Stimulated activated CD4-positive, alpha-beta T cell treated with anti-CD3 and anti-CD28 coated beads, Interleukin-2, amount 100 ng/mL, for 48 hours (primary cell): ENCODE measurements around the gene PLXNA2.

Experiments
- DNase-seq, 2 donors: peaks; one replicate each; pipeline ENCODE4 v3.0.0-alpha.2; 2020

Gene PLXNA2

DNA sequence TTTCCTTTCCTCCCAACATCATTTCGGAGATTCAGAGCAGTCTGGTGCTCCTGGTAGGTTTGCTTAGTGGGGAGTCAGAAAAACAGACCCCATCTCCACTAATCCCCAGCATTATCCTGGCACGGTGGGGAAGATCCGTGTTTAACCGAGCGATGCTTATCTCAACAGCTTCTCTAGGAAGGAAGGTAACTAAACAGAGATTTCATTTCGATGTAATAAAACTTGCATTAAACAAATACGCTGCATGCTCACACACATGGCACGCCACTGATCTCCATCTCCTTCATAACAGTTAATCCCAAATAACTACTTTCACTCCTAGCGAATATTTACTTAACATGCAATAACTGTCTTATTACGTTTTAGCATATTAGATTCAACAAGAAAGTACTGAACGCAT is 188.6 kb downstream of the PLXNA2 start:
- no peak for DNase-seq

- DNase-seq: no peak
Observed at GRCh38 chr1:208054911-208055379, 189.2 kb downstream of the PLXNA2 start.

DNA sequence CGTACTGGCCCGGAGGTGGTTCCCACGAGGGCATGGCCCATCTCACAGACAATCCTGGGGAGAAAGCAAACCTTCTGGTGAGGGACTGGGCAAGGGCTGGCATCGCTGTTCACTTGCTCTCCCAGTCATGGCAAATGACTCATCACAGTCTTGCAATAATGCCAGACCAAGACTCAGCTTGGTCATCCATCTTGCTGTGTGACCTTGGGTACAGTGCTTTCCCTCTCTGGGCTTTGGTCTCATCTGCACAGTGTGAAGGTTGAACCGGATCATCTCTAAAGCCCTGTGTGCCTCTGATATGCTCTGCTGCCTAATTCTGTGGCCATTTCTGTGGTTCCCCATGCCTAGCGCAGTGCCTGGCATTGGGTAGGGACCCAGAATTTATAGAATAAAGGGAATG is 189.7 kb downstream of the PLXNA2 start:
- no peak for DNase-seq

DNA sequence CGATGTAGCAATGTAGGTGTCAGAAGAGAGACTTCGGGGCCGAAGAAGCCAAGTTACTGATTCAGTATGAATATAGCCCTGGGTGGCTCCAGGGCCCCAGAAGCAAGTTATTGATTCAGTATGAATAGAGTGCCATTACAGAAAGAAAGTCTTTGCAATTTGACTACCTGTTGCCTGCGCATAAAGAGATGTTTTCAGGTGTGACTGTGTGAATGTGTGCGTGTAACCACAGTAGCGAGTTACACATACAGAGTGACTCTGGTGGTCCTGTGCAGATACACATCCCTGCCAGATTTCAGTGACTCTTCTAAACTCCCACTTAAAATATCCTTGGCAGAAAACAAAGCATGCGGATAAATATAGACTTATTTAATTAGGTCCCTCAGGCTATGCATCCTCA is 190.5 kb downstream of the PLXNA2 start:
- no peak for DNase-seq

GRCh38 chr1:208052926-208053407 is 191.2 kb downstream of the PLXNA2 start:
- no peak for DNase-seq

GRCh38 chr1:208052135-208052534 is 192.0 kb downstream of the PLXNA2 start:
- DNase-seq: no peak

- DNase-seq: no peak
Observed at GRCh38 chr1:208051651-208052050, 192.5 kb downstream of the PLXNA2 start.

GRCh38 chr1:208048904-208049303 is 195.3 kb downstream of the PLXNA2 start:
- DNase-seq: no peak

DNA sequence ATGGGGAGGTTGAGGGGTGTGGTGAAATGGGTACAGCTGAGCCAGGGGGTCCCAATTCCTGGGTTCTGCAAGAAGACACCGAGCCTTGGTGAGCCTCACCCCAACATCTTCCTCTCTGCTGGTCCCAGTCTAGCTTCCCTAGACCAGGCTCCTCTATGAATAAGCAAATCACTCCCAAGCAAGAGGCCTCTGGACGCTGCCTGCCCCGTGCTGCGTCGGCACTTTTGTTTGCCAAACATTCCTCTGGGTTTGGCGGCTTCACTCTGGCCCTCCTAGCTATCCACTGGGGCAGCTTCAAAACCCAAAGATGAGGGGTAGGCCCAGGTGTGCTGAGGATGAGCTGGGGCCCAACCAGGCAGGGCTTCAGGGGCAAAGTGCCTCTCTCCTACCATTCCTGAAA is 196.2 kb downstream of the PLXNA2 start:
- no peak for DNase-seq

- DNase-seq: no peak
Observed at GRCh38 chr1:208047476-208047934, 196.7 kb downstream of the PLXNA2 start.

- no peak for DNase-seq
Observed at GRCh38 chr1:208045463-208046260, 198.5 kb downstream of the PLXNA2 start.

GRCh38 chr1:208044589-208045462 is 199.4 kb downstream of the PLXNA2 start:
- no peak for DNase-seq

DNA sequence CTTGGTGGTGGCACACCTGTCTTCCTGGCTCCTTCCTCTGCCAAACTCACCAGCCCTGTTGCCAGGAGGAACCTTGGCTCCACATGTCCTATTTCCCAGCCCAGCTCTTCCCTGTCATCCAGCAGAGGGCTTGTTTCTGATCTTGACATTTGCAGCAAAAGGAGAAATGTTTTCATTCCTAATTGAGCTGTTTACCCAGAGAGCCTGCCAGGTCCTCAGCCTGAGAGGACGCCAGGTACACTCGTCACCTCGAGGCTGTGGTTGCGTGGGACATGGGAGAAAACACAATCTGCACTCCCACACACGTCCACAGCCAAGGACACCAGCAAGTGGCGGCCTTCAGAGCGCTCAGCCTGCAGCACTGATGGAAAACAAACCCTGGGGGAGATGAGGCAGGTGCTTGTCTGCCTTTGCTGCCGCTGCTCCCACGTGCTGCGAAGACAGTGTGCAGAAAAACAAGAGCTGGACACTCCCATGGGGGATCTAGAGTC is 200.4 kb downstream of the PLXNA2 start:
- no peak for DNase-seq

GRCh38 chr1:208042868-208043267 is 201.3 kb downstream of the PLXNA2 start:
- no peak for DNase-seq

DNA sequence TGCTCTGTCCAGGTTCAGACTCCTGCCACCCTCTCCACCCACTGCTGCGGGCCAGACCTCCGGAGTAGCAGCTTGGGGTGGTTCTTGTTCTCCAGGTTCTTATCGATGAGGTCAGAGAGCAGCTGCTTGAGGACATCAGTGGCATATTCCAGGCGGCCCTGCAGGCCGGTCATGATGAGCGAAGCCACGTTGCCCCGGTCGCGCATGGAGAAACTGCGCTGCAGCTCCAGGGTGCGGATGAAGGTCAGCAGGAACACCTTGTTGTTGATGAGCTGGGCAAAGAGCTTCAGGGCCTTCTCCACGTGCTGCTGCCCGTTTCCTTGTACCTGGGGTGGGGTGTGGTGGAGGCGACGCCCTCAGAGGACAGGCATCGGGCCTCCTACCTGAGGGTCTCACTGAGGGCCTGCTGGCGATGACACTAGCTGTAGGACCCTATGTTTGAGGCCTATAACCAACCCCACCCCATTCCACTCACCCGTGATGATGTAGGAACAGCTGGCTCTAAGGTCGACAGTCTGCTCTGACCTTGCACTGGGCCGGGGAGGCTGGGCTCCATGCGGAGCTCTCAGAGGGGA is 202.1 kb downstream of the PLXNA2 start:
- DNase-seq: no peak

DNA sequence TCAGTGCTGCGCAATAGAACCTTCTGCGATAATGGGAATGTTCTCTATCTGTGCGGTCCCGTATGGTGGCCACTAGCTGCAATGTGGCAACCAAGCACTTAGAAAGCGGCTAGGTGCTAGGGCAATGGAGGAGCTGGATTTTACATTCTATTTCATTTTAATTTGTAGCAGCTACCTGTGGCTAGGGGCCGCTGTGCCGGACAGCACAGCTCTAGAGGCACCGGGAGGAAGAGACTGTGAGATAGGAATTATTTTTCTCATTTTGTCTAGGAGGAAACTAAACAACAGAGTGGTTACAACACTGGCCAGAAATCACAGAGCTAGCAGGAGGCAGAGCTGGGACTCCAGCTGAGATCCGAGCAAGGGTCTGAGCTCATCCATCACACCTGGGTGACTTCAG is 202.7 kb downstream of the PLXNA2 start:
- no peak for DNase-seq

- no peak for DNase-seq
Observed at GRCh38 chr1:208040821-208041297, 203.3 kb downstream of the PLXNA2 start.

GRCh38 chr1:208039536-208040332 is 204.4 kb downstream of the PLXNA2 start:
- no peak for DNase-seq

DNA sequence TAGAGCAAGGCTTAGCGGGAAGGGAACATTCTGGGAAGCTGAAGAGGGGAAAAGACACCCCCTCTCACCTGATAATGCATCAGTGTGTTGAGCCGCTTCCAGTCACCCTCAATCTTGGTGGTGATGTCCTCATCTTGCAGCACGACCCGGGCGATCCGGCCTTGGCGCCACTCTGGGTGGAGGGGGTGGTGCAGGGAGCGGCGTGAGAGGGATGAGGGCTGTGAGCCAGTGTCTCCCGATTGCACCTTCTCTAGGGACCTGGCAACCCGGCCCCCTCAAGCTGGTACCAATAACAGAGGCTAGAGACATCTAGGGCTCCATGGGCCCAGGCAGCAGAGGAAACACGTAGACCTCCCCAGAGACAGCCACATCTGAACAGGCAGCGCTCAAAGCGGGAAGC is 205.9 kb downstream of the PLXNA2 start:
- no peak for DNase-seq

DNA sequence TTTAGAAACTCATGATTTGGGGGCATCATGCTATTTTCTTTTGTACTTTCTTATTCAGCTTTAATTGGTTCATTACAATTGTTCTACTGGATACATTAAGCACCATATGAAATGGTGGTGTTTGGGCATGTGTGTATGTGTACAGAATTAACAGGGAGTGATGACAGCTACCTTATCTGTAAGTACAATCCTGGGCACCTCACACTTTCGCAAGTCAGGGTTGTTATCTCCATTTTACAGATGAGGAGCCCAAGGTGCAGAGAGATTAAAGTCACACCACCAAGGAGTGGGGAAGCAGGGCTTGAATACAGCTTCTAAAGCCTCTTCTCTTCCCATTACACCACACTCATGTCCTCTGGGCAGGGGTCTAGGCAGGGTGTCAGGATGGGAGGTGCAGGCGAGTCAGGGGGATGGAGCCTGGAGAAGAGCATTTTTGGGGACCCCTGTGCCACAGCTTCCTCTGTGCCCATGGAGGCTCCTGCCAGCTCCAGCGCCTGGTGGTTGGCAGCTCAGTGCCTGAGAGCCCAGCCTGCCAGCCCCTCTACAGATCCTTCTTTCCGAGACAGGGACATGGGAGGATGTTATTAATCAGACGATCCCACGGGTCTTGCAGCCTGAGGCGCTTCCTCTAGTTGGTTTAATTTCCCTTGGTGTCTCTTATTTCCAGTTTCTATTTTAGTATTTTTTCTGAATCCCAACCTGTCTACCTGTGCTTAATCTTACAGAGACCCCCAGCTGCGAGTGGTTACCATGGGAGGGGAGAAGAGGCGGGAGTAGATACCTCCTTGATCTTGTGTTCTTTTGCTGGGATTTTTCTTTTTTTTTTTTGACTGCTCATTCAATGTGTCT is 207.0 kb downstream of the PLXNA2 start:
- no peak for DNase-seq
